GM21576 (cell line): ENCODE results near the gene TATDN3.
A peak's percentile ranks its signal among the peaks of the same experiment; 100 is the strongest.
"Not testable (repeated sequence)": the region's sequence is repeated elsewhere in the genome, so short reads cannot be mapped to it uniquely, and the experiment has no call there.

ENCODE experiments used
- ATAC-seq: cut with Tn5 transposase; IDR thresholded peaks from one replicate; pipeline ENCODE4 v1.9.1; 2021; ENCODE audit warnings: mild to moderate bottlenecking, moderate library complexity; ENCODE audit not compliant: unreplicated experiment

The TATDN3 gene, protein sequence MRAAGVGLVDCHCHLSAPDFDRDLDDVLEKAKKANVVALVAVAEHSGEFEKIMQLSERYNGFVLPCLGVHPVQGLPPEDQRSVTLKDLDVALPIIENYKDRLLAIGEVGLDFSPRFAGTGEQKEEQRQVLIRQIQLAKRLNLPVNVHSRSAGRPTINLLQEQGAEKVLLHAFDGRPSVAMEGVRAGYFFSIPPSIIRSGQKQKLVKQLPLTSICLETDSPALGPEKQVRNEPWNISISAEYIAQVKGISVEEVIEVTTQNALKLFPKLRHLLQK

DNA sequence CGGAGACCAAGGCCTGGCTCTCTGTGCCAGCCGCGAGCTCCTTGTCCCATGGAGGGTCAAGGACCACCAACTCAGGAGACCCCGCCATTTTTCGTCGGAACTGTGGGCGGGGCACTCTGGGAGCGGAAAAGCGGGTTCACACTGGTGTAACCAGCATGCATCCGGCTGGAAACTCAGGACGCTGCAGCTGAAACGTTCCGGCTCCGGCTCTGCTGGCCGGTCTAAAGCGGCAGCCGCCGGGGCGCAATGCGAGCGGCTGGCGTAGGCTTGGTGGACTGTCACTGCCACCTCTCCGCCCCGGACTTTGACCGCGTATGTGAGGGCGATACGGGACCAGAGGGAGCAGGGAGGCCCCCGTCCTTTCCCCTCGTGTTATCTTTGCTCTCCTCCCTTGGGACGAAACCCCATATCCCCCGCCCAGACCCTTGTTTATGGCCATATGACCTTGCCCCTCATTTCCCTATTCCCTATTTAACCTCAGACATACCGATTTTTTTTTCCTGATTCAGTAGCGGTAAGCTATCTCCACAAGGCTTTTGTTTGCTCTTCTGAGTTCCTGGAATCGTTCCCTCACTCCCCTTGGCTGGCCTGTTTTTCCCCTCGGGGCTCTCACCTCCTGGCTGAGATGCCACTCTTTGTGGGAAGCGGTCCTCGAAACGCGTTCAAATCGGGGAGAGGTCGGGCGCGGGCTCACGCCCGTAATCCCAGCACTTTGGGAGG is at the start of gene TATDN3, which contains the start of gene NSL1:
TSS of gene TATDN3 (plus strand) at position 219 of the 720 bp plus-strand sequence. CDS start at position 247, 28 bp downstream.
TSS of gene NSL1 (minus strand) at position 102 of the 720 bp plus-strand sequence. CDS start at position 88, 14 bp downstream.
- peak; percentile 62 for ATAC-seq

DNA sequence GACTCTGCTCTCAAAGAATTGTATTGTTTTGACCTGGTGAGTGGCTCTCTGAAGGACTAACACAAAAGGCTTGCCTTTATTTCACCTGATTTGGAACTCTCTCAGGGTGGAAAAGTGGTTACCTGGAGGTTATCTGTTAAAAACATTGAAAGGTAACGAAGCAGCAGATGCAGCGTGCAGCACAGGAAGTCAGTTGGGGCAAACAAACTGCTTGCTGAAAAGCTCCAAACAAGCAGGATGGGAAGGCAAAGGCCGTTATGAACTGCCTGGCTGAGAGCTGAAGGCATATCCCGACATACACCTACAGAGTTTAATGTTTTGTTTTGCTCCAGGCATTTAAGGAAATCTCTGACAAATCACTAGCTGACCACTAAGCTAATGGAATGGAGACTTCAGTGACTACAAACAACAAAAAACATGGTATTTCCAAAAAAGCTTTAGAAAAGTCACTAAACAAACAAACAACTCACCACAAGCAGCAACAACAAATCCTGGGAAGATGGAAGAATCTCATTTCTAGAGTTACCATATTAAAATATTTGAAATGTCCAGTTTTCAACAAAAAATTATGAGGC is 47.7 kb upstream of the TATDN3 start:
- no peak for ATAC-seq

DNA sequence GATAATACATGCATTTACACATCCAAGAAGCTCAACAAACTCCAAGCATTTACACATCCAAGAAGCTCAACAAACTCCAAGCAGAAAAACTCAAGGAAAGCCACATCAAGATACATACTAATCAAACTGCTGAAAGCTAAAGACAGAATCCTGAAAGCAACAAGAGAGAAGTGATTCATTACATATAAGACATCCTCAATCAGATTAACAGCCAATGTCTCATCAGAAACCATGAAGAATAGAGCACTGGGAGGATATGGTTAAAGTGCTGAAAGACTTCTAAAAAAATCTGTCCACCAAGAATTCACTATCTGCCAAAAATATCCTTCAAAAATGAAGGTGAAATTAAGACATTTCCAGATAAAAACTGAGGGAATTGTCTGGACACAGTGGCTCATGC is 46.4 kb upstream of the TATDN3 start:
- no peak for ATAC-seq

DNA sequence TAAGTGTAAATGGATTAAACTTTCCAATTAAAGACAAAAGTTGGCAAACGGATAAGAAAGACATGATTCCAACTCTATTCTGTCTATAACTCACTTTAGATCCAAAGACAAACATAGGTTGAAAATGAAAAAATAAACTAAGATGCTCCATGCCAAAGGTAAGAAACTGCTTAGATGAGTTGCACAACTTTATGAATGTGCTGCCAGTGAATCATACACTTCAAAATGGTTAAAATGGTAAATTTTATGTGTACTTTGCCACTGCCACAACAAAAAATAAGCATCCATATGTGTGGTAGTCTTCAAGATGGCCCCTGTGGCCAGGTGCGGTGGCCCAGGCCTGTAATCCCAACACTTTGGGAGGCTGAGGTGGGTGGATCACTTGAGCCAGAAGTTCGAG is 45.1 kb upstream of the TATDN3 start:
- no peak for ATAC-seq

DNA sequence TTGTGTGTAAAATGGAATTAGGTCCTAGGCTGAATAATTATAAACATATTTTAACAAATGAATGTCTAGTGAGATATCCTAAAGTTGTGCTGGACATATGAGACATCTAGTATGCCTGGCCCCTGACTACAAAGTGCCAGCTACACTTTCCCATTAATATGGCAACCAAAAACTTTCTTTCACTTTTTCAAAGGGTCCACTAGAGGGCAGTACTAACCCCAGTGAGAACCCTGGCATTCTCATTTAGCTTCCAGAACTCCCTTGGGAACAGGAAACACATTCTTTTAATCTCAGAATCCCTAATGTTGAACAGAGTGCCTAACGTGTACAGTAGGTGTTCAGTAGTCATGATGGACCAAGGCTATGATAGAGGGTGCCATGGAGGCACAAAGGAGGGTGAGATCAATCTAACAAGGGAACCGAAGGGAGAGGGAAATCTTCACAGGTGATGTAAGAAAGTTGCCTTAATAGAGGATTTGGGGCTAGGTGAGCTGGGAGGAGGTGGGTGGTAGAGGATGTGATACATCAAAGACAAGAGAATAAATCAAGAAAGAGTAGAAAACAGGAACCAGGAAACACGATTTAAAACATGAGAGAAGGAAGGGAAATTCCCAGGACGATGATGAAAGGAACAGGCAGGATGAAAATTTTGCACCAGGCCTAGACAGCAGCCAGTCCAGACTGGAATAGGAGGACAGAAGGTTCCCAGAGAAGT is 41.7 kb upstream of the TATDN3 start:
- no peak for ATAC-seq

DNA sequence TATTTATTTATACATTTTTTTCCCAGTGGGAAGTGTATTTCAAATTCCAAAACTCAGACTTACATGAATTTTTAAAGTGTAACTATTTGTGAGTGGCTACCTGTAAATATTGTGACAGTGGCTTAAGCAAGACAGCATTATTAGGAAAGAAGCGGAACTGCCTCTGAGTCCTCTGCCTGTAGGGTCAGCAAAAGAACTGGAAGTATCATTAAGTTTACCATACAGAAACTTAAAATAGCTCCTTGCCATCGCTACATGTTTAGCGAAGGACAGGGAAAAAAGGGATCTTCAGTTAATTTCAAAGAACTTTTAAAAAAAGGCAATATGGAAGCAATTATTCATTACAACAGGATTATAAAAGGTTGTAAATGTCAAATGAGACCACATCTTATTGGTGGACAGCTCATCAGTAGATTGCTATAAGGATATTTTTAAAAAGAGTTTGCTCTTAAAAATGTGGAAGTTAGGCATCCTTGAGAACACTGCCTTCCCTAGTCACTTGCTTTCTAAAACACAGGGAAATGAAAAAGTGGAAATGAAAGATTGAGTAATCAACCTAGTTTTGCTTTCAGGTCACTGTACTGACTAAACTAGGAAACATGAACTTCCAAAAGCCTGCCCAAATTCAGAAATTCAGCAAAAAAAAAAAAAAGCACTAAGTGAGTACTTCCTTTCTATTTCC is 39.3 kb upstream of the TATDN3 start:
- no peak for ATAC-seq

DNA sequence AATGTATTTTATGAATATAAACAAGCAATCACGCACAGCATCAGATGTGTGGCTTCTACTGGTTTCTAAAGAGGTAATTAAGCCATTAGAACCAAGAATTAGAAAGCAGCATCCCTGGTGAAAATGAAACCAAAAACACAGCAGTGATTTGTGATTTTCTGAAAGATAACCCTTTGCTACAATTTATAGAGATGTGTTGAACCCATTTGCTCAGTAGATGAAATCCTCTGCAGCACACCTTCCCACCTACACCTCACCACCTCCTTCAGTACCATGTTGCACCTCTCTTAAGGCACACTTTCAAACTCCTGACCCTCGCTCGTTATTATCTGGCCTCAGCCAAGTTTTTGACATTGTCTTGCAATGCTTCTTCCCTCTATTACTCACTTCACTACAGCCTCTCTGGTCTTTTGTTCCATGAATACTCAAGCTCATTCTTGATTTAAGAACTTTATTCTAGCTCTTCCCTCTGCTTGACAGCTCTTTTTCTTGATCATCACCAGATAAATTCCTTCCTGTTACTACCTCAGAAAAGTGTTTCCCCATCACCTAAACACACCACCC is 38.7 kb upstream of the TATDN3 start:
- no peak for ATAC-seq

DNA sequence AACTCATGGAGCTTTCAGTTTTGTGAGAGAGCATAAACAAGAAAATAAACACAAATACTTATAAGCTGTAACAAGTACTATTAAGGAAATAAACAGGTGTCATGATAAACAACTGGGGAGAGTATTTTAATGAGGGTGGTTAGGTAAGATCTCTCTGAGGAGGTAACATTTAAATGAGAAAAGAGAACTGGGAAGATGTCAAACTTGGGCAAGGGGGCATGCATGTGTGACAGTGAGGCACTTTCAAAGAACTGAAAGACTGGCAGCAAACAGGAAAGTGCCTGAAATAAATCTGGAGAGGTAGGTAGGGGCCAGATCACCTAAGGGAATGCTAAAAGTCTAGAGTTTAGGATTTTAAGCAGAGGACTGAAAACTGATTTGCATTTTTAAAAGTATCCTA is 37.9 kb upstream of the TATDN3 start:
- ATAC-seq: no peak

DNA sequence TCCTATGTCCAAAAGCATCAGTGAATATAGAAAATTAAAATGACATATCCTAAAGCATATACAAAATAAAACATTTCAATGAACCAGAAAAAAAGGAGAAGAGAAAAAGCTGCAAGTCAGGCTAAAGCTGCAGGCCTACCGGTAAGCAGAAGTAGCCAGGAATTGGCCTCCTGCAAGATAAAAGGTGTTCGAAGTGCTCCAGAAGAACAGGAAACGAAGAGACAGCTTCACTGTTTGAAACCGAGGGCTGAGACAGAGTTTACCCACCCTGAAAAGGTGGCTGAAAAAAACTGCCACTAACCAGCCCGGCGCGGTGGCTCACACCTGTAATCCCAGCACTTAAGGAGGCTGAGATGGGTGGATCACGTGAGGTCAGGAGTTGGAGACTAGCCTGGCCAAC is 37.5 kb upstream of the TATDN3 start:
- peak; percentile 52 for ATAC-seq

DNA sequence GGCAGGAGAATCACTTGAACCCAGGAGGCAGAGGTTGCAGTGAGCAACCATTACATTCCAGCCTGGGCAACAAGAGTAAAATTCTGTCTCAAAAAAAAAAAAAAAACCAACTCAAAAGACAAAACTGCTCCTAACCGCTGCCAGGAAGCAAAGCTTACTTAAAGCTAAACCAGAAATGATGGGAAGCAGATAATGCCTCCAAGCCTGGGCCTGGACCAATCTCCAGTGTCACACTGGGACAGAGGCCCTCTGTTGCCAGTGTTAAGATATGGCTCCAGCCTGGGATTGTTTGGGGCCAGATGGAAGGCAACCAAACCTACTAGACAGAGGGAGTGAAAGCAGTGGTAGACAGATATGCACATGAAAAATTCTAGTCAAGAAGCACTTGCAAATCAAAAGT is 37.0 kb upstream of the TATDN3 start:
- no peak for ATAC-seq

DNA sequence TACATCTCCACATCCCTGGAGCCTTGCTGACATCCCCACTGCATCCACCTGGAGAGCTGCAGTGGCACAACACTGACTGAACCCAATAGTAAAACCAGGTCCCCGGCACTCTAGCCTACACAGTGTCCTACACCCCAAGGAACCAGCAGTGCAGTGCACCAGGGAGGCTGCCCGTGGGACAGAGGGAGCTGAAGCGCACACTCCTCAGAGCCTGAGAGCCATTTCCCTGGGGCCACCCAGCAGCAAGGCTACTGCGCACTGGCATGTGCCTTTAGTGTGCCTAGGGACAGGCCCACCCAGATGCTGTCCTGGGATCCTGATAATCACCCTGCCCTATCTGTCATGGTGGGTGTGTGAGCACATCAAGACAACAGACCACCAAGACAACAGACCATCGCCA is 32.0 kb upstream of the TATDN3 start:
- no peak for ATAC-seq

DNA sequence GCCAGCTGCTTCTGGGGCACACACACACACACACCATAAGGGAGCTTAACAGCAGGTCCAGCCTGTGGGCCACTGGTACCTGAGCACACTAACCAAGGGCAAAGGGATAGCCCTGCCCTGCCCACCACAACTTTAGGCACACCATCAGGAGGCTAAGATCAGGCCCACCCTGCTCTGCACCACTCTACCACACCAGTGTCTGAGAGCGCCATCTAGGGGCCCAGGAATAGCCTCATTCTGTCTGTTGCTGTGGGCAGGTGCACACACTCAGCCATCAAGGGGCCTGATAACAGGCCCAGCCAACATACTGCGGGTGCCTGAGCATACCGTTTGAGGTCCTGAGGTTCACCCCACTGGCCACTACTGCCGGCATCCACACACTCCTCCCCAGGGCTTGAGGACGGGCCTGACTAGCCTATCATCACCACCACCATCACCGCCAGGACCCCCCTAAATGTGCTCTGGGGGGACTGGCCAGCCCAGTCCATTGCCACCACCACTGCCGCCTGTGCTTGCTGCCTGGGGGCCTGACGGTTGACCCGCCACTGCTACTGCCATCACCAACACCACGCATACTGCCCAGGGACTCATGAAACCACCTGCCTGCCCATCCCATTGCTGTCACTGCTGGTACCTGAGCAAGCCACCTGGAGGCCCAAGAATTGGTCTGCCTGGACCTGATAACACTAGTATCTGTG is 31.4 kb upstream of the TATDN3 start:
- no peak for ATAC-seq

DNA sequence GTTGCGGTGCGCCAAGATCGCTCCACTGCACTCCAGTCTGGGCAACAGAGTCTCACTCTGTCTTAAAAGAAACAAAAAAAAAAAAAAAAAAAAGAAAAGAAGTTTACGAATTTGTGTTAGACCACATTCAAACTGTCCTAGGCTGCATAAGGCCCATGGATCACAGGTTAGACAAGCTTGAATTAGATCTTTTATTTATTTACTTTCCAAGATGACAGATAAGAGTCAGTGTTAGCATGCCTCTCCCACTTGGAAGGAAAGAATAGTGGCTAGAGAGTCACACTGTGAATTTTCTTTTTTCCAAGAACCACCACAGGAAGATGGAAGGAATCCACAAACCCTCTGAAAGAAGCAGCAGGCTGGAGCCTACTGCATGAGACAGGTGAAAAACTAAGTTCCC is 29.5 kb upstream of the TATDN3 start:
- no peak for ATAC-seq

DNA sequence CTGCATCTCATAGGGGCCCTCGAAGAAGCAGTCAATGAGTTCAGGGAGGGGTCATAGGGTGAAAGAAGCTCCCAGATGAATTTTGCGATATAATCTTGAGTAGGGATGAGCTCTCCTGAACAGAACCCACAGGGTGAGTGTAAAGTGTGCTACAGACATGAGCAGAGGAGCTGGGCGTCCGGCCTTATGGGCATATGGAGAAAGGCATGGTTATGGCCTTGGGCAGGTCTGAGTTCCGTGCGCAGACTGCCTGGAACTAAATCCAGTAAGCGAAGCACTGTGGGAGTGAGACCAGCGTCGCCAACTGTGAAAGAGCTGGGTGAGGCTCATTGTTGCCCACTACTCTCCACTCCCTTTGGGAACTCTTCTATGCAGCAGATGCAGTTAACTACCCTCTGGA is 28.9 kb upstream of the TATDN3 start:
- no peak for ATAC-seq

DNA sequence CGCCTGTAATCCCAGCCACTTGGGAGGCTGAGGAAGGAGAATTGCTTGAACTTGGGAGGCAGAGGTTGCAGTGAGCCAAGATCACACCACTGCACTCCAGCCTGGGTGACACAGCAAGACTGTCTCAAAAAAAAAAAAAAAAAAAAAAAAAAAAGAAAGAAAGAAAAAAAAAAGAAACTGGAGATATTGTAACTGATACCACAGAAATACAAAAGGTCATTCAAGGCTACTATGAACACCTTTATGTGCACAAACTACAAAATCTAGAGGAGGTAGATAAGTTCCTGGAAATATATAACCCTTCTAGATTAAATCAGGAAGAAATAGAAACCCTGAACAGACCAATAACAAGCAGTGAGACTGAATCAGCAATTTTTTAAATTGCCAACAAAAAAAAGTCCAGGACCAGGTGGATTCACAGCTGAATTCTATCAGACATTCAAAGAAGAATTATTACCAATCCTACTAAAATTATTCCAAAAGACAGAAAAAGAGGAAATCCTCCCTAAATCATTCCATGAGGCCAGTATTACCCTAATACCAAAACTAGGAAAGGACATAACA is 26.9 kb upstream of the TATDN3 start:
- not testable (repeated sequence) for ATAC-seq

DNA sequence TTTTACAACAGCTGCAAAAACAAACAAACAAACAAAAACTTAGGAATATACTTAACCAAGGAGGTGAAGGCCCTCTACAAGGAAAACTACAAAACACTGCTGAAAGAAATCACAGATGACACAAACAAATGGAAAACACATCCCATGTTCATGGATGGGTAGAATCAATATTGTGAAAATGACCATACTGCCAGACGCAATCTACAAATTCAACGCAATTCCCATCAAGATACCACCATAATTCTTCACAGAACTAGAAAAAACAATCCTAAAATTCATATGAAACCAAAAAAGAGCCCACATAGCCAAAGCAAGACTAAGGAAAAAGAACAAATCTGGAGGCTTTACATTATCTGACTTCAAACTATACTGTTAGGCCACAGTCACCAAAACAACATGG is 24.9 kb upstream of the TATDN3 start:
- not testable (repeated sequence) for ATAC-seq

DNA sequence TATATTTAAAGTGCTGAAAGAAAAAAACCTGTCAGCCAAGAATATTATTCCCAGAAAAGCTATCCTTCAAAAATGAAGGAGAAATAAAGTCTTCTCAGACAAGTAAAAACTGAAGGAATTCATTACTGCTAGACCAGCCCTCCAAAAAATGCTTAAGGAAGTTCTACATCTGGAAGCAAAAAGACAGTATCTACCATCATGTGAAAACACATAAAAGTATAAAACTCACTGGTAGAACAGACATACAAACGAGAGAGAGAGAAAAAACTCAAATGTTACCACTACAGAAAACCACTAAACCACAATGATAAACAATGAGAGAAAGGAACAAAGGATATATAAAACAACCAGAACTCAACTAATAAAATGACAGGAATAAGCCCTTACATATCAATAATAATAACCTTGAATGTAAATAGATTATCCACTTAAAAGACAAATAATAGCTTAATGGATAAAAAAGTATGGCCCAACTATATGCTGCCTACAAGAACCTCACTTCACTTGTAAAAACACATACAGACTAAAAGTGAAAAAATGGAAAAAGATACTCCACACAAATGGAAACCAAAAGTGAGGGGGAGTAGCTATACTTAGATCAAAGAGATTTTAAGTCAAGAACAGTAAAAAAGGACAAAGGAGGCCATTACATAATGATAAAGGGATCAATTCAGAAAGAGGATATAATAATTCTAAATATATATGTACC is 22.1 kb upstream of the TATDN3 start:
- no peak for ATAC-seq

DNA sequence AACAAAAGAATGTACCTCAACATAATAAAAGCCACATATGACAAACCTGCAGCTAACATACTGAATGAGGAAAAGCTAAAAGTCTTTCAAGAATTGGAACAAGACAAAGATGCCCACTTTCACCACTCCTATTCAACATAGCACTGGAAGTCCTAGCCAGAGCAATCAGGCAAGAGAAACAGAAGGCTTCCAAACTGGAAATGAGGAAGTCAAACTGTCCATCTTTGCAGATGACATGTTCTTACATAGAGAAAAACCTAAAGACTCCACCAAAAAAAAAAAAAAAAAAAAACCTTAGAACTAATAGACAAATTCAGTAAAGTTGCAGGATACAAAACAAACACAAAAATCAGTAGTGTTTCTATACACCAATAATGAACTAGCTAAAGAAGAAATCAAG is 20.4 kb upstream of the TATDN3 start:
- no peak for ATAC-seq

DNA sequence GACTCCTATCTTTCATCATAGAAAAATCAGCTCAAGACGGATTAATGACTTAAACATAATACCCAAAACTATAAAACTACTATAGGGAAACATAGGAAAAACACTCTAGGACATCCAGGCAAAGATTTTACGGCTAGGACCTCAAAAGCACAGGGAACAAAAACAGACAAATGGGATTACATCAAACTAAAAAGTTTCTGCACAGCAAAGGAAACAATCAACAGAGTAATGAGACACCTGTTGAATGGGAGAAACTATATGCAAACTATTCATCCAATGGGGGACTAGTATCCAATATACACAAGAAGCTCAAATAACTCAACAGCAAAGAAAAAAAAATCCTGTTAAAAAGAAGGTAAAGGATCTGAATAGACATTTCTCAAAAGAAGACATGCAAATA is 18.7 kb upstream of the TATDN3 start:
- no peak for ATAC-seq
